ENCODE measurements around the gene RFX4. TPM values are rescaled to one million over a fixed set of nuclear protein-coding genes. Genes with fewer than 3 reads are reported as not detected.

The RFX4 gene
- total and polyA plus RNA-seq, 2 of the 8 experiments (the other 6 are each of a cell fraction or from before 2014, with no cell fraction given), result 0.06 TPM; not detected in 1

- no peak overlapping the region; the same call in 1 of the 2 replicates for H2BK5ac ChIP-seq (ENCODE audit: low read depth, low read length)
- no peak overlapping the region for H2BK20ac ChIP-seq (ENCODE audit: low read length)
- no peaks in the 10 kb centered on the region for H4K20me1 ChIP-seq (replicated peaks in 1 of 2; ENCODE audit: control insufficient read depth in 1 of 2, insufficient read depth in 2 of 2, low read length in 2 of 2)
- H2BK15ac ChIP-seq (ENCODE audit: low read length), result no peak overlapping the region
- H3K23ac ChIP-seq (ENCODE audit: insufficient read length), result no peak overlapping the region
- H3K4me3 ChIP-seq (ENCODE audit: extremely low read depth in 1 of 4, insufficient read depth in 2 of 4, low read depth in 3 of 4, low read length in 4 of 4), result no peak overlapping the region
- DNase-seq (ENCODE audit: low read depth in 1 of 2, low spot score in 2 of 2), result no peak
- no peak overlapping the region for H4K5ac ChIP-seq (ENCODE audit: insufficient read length, low read depth, low read length)
- no peaks in the 10 kb centered on the region for H3K23me2 ChIP-seq (ENCODE audit: low read depth, low read length)
- ChIA-PET POLR2A (ENCODE audit: partially characterized antibody) (interaction anchor here (0.6 to 1.2 kb wide), 3 partner anchors 9 to 506 kb away, joined by 3 read pairs; no protein-coding TSS in a partner anchor), CTCF (ENCODE audit: partially characterized antibody) (interaction anchor here (0.7 to 1.6 kb wide), 4 partner anchors 18 to 31 kb away, joined by 3 to 7 read pairs (median 4); no protein-coding TSS in a partner anchor)
- no peak overlapping the region for H3K14ac ChIP-seq (ENCODE audit: insufficient read length)
- no peak for FAIRE-seq
- no peak for TF ChIP-seq SIN3A (conservative IDR thresholded peaks at IDR 0.05 in 1 of 2, IDR thresholded peaks at IDR 0.05 in 1 of 2; ENCODE audit: low read depth in 1 of 2, low read length in 2 of 2)
- no peak for TF ChIP-seq TAF7 (optimal IDR thresholded peaks at IDR 0.05; ENCODE audit: borderline replicate concordance, low read depth, low read length)
- no peak for TF ChIP-seq EZH2 (IDR thresholded peaks at IDR 0.05; ENCODE audit: low read depth, low read length, severe bottlenecking)
- no peak for TF ChIP-seq MAFK (IDR thresholded peaks at IDR 0.05; ENCODE audit: low read depth, low read length)
- TF ChIP-seq RXRA (IDR thresholded peaks at IDR 0.05; ENCODE audit: insufficient read depth, low read depth, low read length), result no peak
- TF ChIP-seq JUN (IDR thresholded peaks at IDR 0.05; ENCODE audit: low read depth, low read length), result no peak
- TF ChIP-seq HDAC2 (IDR thresholded peaks at IDR 0.05; ENCODE audit: borderline replicate concordance in 1 of 2, low read depth in 2 of 2, low read length in 2 of 2), result no peak
- no peak for TF ChIP-seq CEBPB (IDR thresholded peaks at IDR 0.05; ENCODE audit: low read depth, low read length)
- no peak for TF ChIP-seq TEAD4 (IDR thresholded peaks at IDR 0.05; ENCODE audit: low read depth, low read length)
- TF ChIP-seq CREB1 (IDR thresholded peaks at IDR 0.05), result no peak
- H3K4ac ChIP-seq (replicated peaks; ENCODE audit: insufficient read length, low read depth, low read length), result no peak overlapping the region
- peaks cover 8 to 39% (median 25%) of the 10 kb centered on the region in 4 experiments for H3K4me1 ChIP-seq (replicated peaks in 1 of 4; ENCODE audit: control insufficient read depth in 3 of 4, insufficient read depth in 4 of 4, low read length in 3 of 4)
- H4K8ac ChIP-seq (ENCODE audit: extremely low read depth, insufficient read depth, low read length), result no peak overlapping the region; the same call in 1 of the 2 replicates
- no peaks in the 10 kb centered on the region for H3K36me3 ChIP-seq (ENCODE audit: control insufficient read depth in 2 of 4, insufficient read depth in 4 of 4, low read length in 3 of 4)
- no peaks in the 10 kb centered on the region for H3K9me3 ChIP-seq (ENCODE audit: insufficient read depth in 2 of 2, low read depth in 1 of 2, low read length in 1 of 2)
- H3K56ac ChIP-seq (replicated peaks; ENCODE audit: insufficient read length, low read depth, low read length), result no peak overlapping the region
- no peak overlapping the region for H3K27ac ChIP-seq (ENCODE audit: low read depth, low read length)
- H3K79me1 ChIP-seq (ENCODE audit: low read depth, low read length), result no peaks in the 10 kb centered on the region
- H3K27me3 ChIP-seq (replicated peaks in 1 of 4; ENCODE audit: control insufficient read depth in 3 of 4, extremely low read depth in 1 of 4, insufficient read depth in 3 of 4, low read length in 3 of 4), result no peaks in the 10 kb centered on the region
- H4K91ac ChIP-seq (replicated peaks; ENCODE audit: insufficient read length, low read length), result no peak overlapping the region
- H3K79me2 ChIP-seq (ENCODE audit: control insufficient read depth in 1 of 2, insufficient read depth in 2 of 2, low read length in 2 of 2), result no peaks in the 10 kb centered on the region
- 0 out of 2 replicates have a peak overlapping the region, but pooled peaks have one; percentile 3 for H2BK12ac ChIP-seq (ENCODE audit: low read depth, low read length)
- H3K4me2 ChIP-seq (ENCODE audit: insufficient read depth in 1 of 2, low read depth in 2 of 2, low read length in 2 of 2), result no peak overlapping the region
- H2BK120ac ChIP-seq (replicated peaks; ENCODE audit: low read depth, low read length), result no peak overlapping the region
- peak overlapping the region; percentile 44; the same call in 1 of the 2 replicates for H2AFZ ChIP-seq (ENCODE audit: low read length)
- peak overlapping the region; percentile 9; the same call in 1 of the 2 replicates for H3K18ac ChIP-seq (ENCODE audit: extremely low read depth, low read length)
- no peak overlapping the region for H3K9ac ChIP-seq (replicated peaks in 1 of 4; ENCODE audit: extremely low read depth in 1 of 4, low read depth in 3 of 4, low read length in 3 of 4)
- H2AK5ac ChIP-seq (ENCODE audit: low read depth, low read length), result no peak overlapping the region
Observed at GRCh38 chr12:106764220-106764619, 181.4 kb downstream of the RFX4 start.
